ENCODE results near the gene DCN.
"Not testable (repeated sequence)": the region's sequence is repeated elsewhere in the genome, so short reads cannot be mapped to it uniquely, and the experiment has no call there.

DCN gene

GRCh38 chr12:91182636-91183455 is at the start of gene DCN:
Gene DCN, minus strand, starts transcription at chr12:91182817. Its CDS starts 4,265 bp downstream, at chr12:91178552.
- no peak for DNase-seq

- no peak for DNase-seq
Measured at GRCh38 chr12:91230841-91231240, 48.2 kb upstream of the DCN start.

GRCh38 chr12:91226951-91227350 is 44.3 kb upstream of the DCN start:
- DNase-seq = no peak

- no peak for DNase-seq
Measured at GRCh38 chr12:91225316-91225715, 42.7 kb upstream of the DCN start.

- DNase-seq = no peak
Measured at GRCh38 chr12:91224401-91224800, 41.8 kb upstream of the DCN start.

- no peak for DNase-seq
Measured at GRCh38 chr12:91222746-91223145, 40.1 kb upstream of the DCN start.

- DNase-seq = no peak
Measured at GRCh38 chr12:91219919-91220318, 37.3 kb upstream of the DCN start.

GRCh38 chr12:91219511-91219910 is 36.9 kb upstream of the DCN start:
- no peak for DNase-seq

- DNase-seq = no peak
Measured at GRCh38 chr12:91216871-91217270, 34.3 kb upstream of the DCN start.

- DNase-seq = no peak
Measured at GRCh38 chr12:91215940-91216454, 33.4 kb upstream of the DCN start.

- no peak for DNase-seq
Measured at GRCh38 chr12:91211866-91212265, 29.2 kb upstream of the DCN start.

GRCh38 chr12:91210618-91211017 is 28.0 kb upstream of the DCN start:
- no peak for DNase-seq

GRCh38 chr12:91210144-91210543 is 27.5 kb upstream of the DCN start:
- no peak for DNase-seq

GRCh38 chr12:91207301-91207700 is 24.7 kb upstream of the DCN start:
- DNase-seq = not testable (repeated sequence)

- no peak for DNase-seq
Measured at GRCh38 chr12:91205811-91206210, 23.2 kb upstream of the DCN start.

- no peak for DNase-seq
Measured at GRCh38 chr12:91204421-91204820, 21.8 kb upstream of the DCN start.

- DNase-seq = no peak
Measured at GRCh38 chr12:91203610-91204009, 21.0 kb upstream of the DCN start.

- no peak for DNase-seq
Measured at GRCh38 chr12:91202390-91202789, 19.8 kb upstream of the DCN start.

- DNase-seq = no peak
Measured at GRCh38 chr12:91196436-91196835, 13.8 kb upstream of the DCN start.

GRCh38 chr12:91194500-91194899 is 11.9 kb upstream of the DCN start:
- DNase-seq = no peak

- no peak for DNase-seq
Measured at GRCh38 chr12:91191513-91192111, 9.0 kb upstream of the DCN start.

GRCh38 chr12:91189516-91189915 is 6.9 kb upstream of the DCN start:
- DNase-seq = no peak

GRCh38 chr12:91188778-91189177 is 6.2 kb upstream of the DCN start:
- no peak for DNase-seq

- no peak for DNase-seq
Measured at GRCh38 chr12:91186156-91186555, 3.5 kb upstream of the DCN start.
